Fibroblast of lung (primary cell): ENCODE results near the gene OCA2. TPM values are rescaled to one million over a fixed set of nuclear protein-coding genes. Genes with fewer than 3 reads are reported as not detected.

Experiments
- DNase-seq, 2 donors: peaks; one replicate each; pipeline versions ENCODE4 v3.0.0 to v3.0.0-alpha.2; 2010; ENCODE audit warnings: low read depth in 2 of 2
- H2AFZ ChIP-seq: 2 replicates; pipeline ENCODE4 v1.5.1; 2012; ENCODE audit warnings: low read length, control low read depth, inconsistent platforms
- H3K27ac ChIP-seq: 2 replicates; pipeline ENCODE4 v1.5.1; 2011; ENCODE audit warnings: low read length, control low read depth; ENCODE audit not compliant: insufficient read depth
- H3K27me3 ChIP-seq: 2 replicates; pipeline ENCODE4 v1.5.1; 2011; ENCODE audit warnings: mild to moderate bottlenecking, low read length; ENCODE audit not compliant: control insufficient read depth, insufficient read depth
- H3K36me3 ChIP-seq: 2 replicates; pipeline ENCODE4 v1.5.1; 2011; ENCODE audit warnings: low read length; ENCODE audit not compliant: control insufficient read depth, insufficient read depth
- H3K4me1 ChIP-seq: 2 replicates; pipeline ENCODE4 v1.5.1; 2011; ENCODE audit warnings: low read length; ENCODE audit not compliant: control insufficient read depth, insufficient read depth; ENCODE audit errors: extremely low read depth
- H3K4me2 ChIP-seq: 2 replicates; pipeline ENCODE4 v1.5.1; 2011; ENCODE audit warnings: low read length, control low read depth; ENCODE audit not compliant: insufficient read depth; ENCODE audit errors: extremely low read depth
- H3K4me3 ChIP-seq, 4 experiments: fragments of 200-600 bp in 1 of 4; sonication (generic) in 1 of 4; replicated peaks in 1 of 4; 2 replicates each; pipeline ENCODE4 v1.5.1; 2011 to 2016; ENCODE audit warnings: low read length in 4 of 4, low read depth in 3 of 4, mild to moderate bottlenecking in 3 of 4, control low read depth in 2 of 4, inconsistent platforms in 1 of 4, mixed read lengths in 1 of 4; ENCODE audit not compliant: insufficient read depth in 1 of 4; ENCODE audit errors: control extremely low read depth in 1 of 4
- H3K79me2 ChIP-seq: 2 replicates; pipeline ENCODE4 v1.5.1; 2012; ENCODE audit warnings: mild to moderate bottlenecking, low read length, inconsistent platforms; ENCODE audit not compliant: control insufficient read depth, insufficient read depth
- H3K9ac ChIP-seq: 2 replicates; pipeline ENCODE4 v1.5.1; 2011; ENCODE audit warnings: mild to moderate bottlenecking, low read length, control low read depth; ENCODE audit not compliant: insufficient read depth
- H3K9me3 ChIP-seq: 2 replicates; pipeline ENCODE4 v1.5.1; 2012; ENCODE audit warnings: low read depth, low read length; ENCODE audit not compliant: control insufficient read depth, insufficient read depth
- H4K20me1 ChIP-seq: 2 replicates; pipeline ENCODE4 v1.5.1; 2011; ENCODE audit warnings: low read length; ENCODE audit not compliant: control insufficient read depth, insufficient read depth; ENCODE audit errors: extremely low read depth
- EZH2 ChIP-seq: IDR thresholded peaks from 2 replicates; pipeline ENCODE4 v1.5.1; 2012; ENCODE audit warnings: low read length, control low read depth, mild to moderate bottlenecking; ENCODE audit errors: missing control alignments
- polyA plus RNA-seq, 2 donors: library from polyadenylated mRNA; depleted of rRNA in 1 of 2; stranded (reverse) in 1 of 2; unstranded in 1 of 2; fragments of >200 nt; gene quantifications; 2 replicates each; pipeline ENCODE4 v1.2.1, GENCODE V29; 2011 to 2012; ENCODE audit warnings: missing spikeins in 1 of 2
- total RNA-seq: library from RNA; depleted of rRNA; stranded (reverse); fragments of >200 nt; gene quantifications from 2 replicates; pipeline ENCODE4 v1.2.1, GENCODE V29; 2014
- TF ChIP-seq, protein P1 (sequence below), 2 donors: IDR thresholded peaks in 1 of 2; conservative IDR thresholded peaks in 1 of 2; 1 replicate in 1 of 2; 2 replicates in 1 of 2; pipeline ENCODE4 v1.5.1; 2011 to 2012; ENCODE audit warnings: low read length in 2 of 2, control low read depth in 1 of 2, inconsistent platforms in 1 of 2, low read depth in 1 of 2, mild to moderate bottlenecking in 1 of 2

Gene OCA2
- total and polyA plus RNA-seq, 2 donors (not counting 1 experiment from before 2014, with no cell fraction given): not detected

DNA sequence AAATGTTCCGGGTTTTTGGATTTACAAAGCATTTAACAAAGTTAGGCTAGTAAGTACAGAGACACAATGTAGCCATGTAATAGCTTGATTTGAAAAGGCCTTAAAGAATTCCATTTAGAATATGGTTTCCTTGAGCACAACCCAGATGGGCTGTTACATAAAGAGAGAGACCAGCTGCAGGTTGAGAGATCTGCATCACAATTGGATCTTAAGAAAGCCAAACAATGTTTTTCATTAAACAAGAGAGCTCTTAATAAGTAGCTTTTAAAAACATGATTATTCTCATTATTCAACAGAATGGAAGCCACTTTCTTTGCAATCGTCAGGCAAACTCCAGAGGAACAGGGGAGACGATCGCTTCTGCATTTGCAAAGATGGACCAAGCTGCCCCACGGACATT is 300.3 kb downstream of the OCA2 start:
- H3K36me3 ChIP-seq: no peaks in the 10 kb centered on the region
- H3K27ac ChIP-seq: no peak overlapping the region
- no peak for DNase-seq
- H4K20me1 ChIP-seq: no peaks in the 10 kb centered on the region
- TF ChIP-seq, protein P1, sequence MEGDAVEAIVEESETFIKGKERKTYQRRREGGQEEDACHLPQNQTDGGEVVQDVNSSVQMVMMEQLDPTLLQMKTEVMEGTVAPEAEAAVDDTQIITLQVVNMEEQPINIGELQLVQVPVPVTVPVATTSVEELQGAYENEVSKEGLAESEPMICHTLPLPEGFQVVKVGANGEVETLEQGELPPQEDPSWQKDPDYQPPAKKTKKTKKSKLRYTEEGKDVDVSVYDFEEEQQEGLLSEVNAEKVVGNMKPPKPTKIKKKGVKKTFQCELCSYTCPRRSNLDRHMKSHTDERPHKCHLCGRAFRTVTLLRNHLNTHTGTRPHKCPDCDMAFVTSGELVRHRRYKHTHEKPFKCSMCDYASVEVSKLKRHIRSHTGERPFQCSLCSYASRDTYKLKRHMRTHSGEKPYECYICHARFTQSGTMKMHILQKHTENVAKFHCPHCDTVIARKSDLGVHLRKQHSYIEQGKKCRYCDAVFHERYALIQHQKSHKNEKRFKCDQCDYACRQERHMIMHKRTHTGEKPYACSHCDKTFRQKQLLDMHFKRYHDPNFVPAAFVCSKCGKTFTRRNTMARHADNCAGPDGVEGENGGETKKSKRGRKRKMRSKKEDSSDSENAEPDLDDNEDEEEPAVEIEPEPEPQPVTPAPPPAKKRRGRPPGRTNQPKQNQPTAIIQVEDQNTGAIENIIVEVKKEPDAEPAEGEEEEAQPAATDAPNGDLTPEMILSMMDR (conservative IDR thresholded peaks at IDR 0.05 in 1 of 2, IDR thresholded peaks at IDR 0.05 in 1 of 2; ENCODE audit: low read depth in 1 of 2, low read length in 2 of 2): no peak
- TF ChIP-seq EZH2: no peak
- no peak overlapping the region for H2AFZ ChIP-seq
- no peak overlapping the region for H3K9ac ChIP-seq
- no peaks in the 10 kb centered on the region for H3K9me3 ChIP-seq
- H3K4me2 ChIP-seq: no peak overlapping the region
- no peaks in the 10 kb centered on the region for H3K4me1 ChIP-seq
- no peak overlapping the region for H3K4me3 ChIP-seq
- H3K27me3 ChIP-seq: no peaks in the 10 kb centered on the region
- H3K79me2 ChIP-seq: no peaks in the 10 kb centered on the region

DNA sequence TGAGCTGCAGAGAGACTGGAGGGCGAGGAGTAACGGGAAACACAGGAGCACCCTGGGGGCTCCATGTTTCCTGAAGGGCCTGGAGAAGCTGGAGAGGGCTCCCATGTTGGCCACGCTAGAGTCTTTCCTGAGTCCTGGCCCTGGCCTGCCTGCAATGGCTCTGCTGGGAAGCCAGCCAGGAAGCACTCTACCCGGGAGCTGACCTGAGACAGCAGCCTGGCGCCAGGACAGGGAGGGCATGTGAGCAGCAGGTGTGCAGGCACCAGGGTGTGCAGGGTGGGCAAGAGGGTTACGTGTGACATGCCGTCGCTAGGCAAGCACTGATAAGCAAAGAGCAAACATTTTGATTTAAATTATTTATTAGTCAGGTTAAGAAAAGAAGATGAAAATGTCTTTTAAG is 301.4 kb downstream of the OCA2 start:
- no peak for DNase-seq
- Histone ChIP-seq H3K4me2 (no peak overlapping the region), H3K4me1 (no peaks in the 10 kb centered on the region), H3K36me3 (no peaks in the 10 kb centered on the region), H3K9me3 (no peaks in the 10 kb centered on the region), H3K9ac (no peak overlapping the region), H3K27ac (no peak overlapping the region), H3K79me2 (no peaks in the 10 kb centered on the region), H4K20me1 (no peaks in the 10 kb centered on the region), H3K4me3 (no peak overlapping the region), H3K27me3 (no peaks in the 10 kb centered on the region), H2AFZ (no peak overlapping the region)
- TF ChIP-seq EZH2: no peak
- TF ChIP-seq, protein P1 (conservative IDR thresholded peaks at IDR 0.05 in 1 of 2, IDR thresholded peaks at IDR 0.05 in 1 of 2; ENCODE audit: low read depth in 1 of 2, low read length in 2 of 2): no peak

DNA sequence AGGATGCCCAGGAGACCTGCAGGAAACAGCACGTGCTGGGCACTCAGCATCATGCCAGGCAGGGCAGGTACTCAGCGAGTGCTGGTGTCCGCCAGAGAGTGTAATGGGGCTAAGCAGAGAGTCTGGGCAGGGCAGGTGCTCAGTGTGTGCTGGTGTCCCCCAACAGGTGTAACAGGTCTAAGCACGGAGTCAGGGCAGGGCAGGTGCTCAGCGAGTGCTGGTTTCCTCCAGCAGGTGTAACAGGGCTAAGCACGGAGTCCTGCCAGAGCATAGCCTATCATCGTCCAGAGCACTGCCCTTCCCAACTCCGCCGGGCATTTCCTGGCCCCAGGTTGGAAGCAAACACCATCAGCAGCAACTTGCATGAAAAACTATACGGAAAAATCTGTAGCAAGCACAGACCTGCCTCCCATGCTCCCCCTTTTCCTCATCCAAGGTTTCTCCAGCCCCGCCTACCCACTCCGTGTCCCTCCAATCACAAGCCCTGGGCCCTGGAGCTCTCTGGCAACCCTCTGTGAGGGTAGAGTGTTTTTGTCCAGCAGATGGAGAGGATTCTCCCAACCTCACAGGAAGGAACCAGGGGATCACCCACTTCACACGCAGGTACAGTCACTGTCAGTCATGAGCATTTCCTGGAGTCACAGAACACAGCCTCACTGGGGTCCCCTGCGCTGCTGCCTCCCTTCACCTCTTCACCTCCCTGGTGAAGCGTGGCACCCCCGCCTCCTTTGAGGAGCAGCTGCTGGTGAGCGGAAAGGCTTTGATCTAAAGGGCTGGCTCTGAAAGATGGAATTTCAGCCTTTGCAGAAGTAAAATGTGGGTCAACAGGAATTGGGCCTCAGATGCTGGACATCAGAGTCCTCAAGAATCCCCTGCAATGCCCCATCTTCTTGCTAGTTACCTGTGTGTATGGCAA is 302.5 kb downstream of the OCA2 start:
- Histone ChIP-seq H3K79me2 (no peaks in the 10 kb centered on the region), H3K4me1 (no peaks in the 10 kb centered on the region), H3K9ac (no peak overlapping the region), H3K4me2 (no peak overlapping the region), H3K9me3 (no peaks in the 10 kb centered on the region), H3K27me3 (no peaks in the 10 kb centered on the region), H2AFZ (no peak overlapping the region), H3K4me3 (no peak overlapping the region), H3K27ac (no peak overlapping the region), H3K36me3 (no peaks in the 10 kb centered on the region), H4K20me1 (no peaks in the 10 kb centered on the region)
- no peak for DNase-seq
- TF ChIP-seq, protein P1 (conservative IDR thresholded peaks at IDR 0.05 in 1 of 2, IDR thresholded peaks at IDR 0.05 in 1 of 2; ENCODE audit: low read depth in 1 of 2, low read length in 2 of 2): no peak
- TF ChIP-seq EZH2: no peak
